ENCODE results near the gene ADAMTS6. TPM values are rescaled to one million over a fixed set of nuclear protein-coding genes. Genes with fewer than 3 reads are reported as not detected.

Gene ADAMTS6, protein sequence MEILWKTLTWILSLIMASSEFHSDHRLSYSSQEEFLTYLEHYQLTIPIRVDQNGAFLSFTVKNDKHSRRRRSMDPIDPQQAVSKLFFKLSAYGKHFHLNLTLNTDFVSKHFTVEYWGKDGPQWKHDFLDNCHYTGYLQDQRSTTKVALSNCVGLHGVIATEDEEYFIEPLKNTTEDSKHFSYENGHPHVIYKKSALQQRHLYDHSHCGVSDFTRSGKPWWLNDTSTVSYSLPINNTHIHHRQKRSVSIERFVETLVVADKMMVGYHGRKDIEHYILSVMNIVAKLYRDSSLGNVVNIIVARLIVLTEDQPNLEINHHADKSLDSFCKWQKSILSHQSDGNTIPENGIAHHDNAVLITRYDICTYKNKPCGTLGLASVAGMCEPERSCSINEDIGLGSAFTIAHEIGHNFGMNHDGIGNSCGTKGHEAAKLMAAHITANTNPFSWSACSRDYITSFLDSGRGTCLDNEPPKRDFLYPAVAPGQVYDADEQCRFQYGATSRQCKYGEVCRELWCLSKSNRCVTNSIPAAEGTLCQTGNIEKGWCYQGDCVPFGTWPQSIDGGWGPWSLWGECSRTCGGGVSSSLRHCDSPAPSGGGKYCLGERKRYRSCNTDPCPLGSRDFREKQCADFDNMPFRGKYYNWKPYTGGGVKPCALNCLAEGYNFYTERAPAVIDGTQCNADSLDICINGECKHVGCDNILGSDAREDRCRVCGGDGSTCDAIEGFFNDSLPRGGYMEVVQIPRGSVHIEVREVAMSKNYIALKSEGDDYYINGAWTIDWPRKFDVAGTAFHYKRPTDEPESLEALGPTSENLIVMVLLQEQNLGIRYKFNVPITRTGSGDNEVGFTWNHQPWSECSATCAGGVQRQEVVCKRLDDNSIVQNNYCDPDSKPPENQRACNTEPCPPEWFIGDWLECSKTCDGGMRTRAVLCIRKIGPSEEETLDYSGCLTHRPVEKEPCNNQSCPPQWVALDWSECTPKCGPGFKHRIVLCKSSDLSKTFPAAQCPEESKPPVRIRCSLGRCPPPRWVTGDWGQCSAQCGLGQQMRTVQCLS (N-terminal part only)
- 27.5 TPM for total RNA-seq

DNA sequence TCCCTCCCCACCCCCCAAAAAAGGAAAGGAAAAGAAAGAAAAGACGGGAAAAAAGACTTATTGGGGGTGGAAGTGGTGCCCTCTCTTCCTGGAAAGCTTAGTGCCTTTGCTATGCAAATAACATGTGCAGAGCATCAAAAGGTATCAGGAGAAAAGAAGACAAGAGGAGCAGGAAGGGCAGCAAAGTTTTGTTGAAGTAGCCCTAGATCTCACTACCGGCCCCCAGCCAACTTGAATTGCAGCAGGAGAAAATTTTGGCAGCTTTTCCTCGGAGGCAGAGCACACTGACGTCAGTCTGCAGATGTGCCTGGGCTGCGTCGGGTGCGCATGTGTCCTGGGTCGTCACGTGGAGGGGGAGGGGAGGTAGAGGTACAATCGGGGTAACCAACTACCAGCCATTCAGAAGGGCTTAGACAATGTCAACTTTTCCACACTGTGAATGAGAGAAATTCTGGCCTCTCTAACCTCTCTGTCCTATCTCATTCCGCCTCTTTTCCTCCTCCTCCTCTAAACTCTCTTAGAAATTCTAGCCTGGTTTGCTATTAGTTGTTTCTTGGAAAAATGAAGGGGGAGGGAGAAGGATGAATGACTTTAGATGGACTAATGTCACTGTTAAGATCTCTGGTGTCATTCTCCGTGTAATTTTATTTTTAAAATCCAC, at the start of gene ADAMTS6:
Gene ADAMTS6, minus strand, starts transcription at position 286 of the 661 bp plus-strand sequence. CDS start 8,247 bp downstream, outside the sequence.

Small RNAs within 50 kb of the gene (small RNA-seq; reads per million reads assigned to genes)
- not detected for gene RF00019

Other genes with a start within 250 kb of the ADAMTS6 start
- 12.0 TPM for gene CENPK, start 81.2 kb upstream of the ADAMTS6 start, total RNA-seq
- gene PPWD1, start 81.4 kb upstream of the ADAMTS6 start, total RNA-seq, result 53.5 TPM
- 87.2 TPM for gene TRIM23, start 142.4 kb upstream of the ADAMTS6 start, total RNA-seq
- 10.8 TPM for gene SHLD3, start 143.1 kb upstream of the ADAMTS6 start, total RNA-seq
- 49.6 TPM for gene TRAPPC13, start 143.1 kb upstream of the ADAMTS6 start, total RNA-seq
- 49.1 TPM for gene SGTB, start 240.2 kb upstream of the ADAMTS6 start, total RNA-seq
- gene NLN, start 240.3 kb upstream of the ADAMTS6 start, total RNA-seq, result 57.7 TPM